HCEC 1CT (cell line): ENCODE results near the gene PTPRO.

Source experiments
- DNase-seq: peaks from one replicate; pipeline ENCODE4 v3.0.0-alpha.2; 2017

PTPRO gene

DNA sequence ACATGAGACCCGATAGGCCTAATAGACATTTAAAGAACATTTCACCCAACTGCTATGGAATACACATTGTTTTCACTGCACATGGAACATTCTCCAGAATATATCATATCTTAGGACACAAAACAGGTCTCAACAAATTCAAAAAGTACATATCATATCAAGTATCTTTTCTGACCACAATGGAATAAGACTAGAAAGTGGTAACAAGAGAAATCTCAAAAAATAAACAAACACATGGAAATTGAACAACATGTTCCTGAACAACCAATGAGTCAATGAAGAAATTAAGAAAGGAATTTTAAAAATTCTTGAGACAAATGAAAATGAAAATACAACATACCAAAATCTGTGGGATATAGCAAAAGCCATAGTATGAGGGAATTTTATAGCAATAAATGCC is 208.1 kb downstream of the PTPRO start:
- DNase-seq = peak; percentile 33

DNA sequence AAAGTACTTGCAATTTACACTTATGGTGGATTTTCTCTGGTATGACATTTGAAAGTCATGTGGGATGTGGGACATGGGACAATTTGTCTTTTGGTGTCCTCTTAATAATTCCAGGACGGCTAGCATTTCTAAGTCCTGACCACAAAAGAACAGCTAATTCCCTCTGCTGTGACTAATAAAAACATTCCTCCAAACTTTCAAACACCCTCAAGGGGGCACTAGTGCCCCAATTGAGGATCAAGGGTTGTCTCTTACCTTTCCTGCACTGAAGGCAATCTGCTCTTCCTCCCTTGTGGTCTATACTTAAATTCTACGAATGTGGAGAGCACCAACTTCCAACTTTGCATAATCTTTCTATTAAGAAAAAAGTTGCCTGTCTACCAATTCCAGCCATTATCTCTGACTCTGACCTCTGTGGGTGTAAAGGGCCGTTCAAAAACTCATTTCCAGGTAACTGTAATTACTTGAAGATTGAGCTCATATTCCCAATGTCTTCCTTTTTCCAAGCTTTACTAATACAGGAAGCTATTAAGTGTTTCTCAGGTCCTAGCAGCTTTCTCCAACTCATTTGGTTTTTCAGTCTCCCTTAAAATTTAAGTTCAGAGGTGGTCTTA is 210.2 kb downstream of the PTPRO start:
- DNase-seq = peak; percentile 83

GRCh38 chr12:15534322-15534721 is 212.0 kb downstream of the PTPRO start:
- no peak for DNase-seq

DNA sequence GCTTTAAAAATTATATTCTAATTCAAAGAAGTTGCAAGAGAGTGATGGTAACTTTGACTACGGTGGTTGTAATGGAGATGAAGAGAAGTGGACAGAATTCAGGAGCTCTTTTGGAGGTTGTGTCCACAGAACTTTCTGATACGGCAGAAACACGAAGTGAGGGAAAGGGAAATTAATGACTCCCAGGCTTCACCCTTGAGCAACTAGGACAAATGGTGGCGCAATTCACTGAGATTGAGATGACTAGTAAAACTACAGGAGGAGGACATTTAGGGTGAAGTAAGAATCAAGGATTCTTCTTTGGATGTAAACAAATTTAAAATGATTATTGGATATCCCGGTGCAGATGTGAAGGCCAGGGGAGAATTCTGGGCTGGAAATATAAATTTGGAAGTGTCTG is 212.6 kb downstream of the PTPRO start:
- DNase-seq = no peak

DNA sequence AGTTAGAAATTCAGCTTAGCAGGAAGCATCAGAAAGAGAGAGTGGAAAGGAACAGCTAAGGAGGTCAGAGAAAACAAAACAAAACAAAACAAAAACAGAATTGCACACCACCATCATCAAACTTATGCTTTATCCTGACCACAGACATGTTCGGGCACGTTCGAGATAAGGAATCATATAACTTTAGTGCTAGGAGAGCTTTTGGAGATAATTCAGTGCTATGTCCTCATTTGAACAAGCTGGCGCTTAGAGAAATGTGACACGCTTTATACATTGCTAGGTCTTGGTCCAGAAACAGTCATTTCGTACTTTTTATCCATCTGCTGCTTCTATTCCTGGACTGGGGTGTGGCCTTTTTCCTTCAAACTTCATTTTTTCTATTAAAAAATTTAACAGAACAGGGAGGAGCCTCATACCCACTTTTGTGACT is 213.1 kb downstream of the PTPRO start:
- no peak for DNase-seq

DNA sequence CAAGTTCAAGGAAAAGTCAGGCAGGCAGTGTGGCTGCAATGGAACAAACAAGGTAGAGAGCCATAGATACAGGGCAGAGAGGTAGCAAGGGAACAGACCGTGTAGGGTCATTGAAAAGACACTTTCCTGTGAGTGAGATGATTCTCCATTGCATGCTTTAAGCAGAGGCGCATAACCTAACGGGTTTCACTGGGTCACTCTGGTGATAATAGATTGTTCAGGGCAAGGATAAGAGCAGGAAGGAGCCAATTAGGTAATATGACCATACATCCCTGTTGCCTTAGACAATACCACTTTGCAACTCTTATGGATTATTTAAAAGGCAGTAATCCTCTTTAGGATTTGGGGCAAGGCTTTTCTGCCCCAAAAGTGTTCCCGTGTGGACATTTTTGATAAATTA is 214.1 kb downstream of the PTPRO start:
- DNase-seq = no peak

DNA sequence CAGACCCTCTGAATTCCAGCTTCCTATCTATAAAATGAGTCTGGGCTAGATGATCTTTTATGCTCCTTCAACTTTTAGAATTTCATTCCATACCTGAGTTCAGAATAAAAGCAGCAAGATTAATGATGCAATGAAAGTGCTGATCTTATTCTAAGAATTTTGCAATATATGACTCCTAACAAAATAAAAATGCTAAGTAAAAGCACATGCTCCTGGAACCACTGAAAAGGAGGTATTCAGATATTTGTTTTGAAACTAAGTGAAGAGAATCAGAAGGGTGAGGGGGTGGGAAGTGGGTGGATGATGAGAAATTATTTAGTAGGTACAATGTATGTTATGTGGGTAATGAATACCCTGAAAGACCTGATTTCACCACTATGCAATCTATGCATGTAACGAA is 216.6 kb downstream of the PTPRO start:
- DNase-seq = peak; percentile 34

DNA sequence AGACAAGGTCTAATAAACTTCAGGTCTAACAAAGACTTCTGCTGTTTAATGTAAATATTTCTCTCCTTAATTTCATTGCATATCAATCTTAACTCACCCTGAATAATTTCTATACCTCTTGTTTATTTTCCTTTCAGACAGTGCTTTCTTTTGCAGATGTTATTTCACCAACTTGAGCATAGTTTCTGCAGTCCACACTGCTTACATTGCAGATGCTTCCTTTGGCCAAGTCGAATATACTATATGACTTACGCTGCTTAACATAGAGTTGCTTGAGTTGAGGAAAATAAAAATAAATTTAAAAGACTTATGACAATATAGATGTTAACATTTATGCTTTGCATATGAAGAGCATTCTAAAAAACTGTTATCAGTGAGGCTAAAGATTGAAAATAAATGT is 217.7 kb downstream of the PTPRO start:
- no peak for DNase-seq

DNA sequence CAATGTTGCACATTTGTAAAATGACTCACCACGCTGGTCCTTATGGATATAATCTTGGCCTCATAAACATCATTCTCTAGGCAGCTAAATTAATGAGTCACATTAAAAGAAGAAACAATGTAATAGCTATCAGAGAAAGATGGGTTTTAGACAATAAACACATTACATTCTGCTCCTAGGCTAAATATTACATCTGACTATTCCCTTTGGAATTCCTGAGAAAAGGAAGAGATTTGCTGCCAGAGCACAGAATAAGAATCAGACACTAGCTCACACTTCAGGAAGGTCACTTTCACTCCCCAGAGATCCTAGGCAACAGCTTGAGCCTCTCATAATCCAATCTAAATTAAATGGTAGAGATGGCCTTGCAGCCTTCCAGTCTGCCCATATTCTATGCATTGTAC is 218.2 kb downstream of the PTPRO start:
- peak; percentile 89 for DNase-seq

DNA sequence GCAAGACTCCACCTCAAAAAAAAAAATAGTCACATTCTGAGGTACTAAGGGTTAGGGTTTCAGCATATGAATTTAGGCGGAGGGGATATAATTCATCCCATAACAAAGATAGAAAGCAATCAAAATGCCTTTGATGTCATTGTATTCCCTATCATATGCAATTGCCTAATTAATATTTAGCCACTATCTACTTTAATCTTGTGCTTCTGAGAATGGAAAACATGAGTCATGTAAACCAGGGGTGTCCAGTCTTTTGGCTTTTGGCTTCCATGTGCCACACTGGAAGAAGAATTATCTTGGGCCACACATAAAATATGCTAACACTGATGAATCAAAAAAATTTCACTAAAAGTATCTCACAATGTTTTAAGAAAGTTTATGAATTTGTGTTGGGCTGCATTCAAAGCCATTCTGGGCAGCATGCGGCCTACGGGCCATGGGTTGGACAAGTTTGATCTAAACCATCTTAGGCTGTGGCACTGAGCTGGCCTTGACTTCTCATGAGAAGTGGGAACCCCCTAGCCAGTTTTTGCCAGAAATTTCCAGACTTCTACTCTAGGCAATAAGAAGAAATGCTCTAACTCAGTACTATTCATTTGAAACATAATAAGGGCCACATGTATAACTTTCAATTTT is 219.8 kb downstream of the PTPRO start:
- no peak for DNase-seq

GRCh38 chr12:15543347-15543746 is 221.0 kb downstream of the PTPRO start:
- no peak for DNase-seq

DNA sequence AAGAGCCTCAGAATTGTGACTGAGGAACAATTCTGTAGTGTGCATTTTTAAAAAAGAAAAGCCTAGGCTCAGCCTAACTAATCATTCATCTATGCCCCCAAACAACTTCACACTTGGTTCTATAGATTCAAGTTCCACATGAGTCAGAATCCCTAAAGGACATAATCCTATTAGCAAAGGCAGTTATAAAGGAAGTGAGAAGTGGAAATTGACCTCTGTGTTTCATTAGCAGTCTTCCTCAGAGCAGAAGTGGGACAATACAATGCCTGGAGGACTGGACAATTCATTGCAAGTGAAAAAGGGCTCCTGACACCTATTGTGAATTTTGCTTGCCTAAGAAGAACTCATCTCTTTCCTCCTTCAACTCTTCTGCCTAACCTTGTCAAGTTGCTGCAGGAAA is 222.3 kb downstream of the PTPRO start:
- no peak for DNase-seq

DNA sequence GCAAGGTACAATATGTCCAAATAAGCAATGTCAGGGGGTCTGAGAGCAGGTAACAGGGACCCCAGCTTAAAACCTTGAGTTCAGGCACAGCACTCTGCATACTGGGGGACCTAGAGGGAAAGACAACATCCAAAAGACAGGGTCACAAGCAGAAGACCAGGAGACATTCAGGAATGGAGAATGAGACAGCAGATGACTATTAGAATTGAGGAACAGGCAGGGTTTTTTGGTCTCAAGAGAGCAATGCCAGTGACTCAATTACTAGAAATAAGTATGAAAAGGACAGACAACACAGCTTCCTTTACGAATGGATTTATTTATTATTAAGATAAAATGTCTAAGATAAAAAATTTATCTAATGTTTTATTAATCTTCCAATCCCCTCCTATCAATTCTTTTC is 223.0 kb downstream of the PTPRO start:
- no peak for DNase-seq

GRCh38 chr12:15546102-15546701 is 223.9 kb downstream of the PTPRO start:
- DNase-seq = no peak

DNA sequence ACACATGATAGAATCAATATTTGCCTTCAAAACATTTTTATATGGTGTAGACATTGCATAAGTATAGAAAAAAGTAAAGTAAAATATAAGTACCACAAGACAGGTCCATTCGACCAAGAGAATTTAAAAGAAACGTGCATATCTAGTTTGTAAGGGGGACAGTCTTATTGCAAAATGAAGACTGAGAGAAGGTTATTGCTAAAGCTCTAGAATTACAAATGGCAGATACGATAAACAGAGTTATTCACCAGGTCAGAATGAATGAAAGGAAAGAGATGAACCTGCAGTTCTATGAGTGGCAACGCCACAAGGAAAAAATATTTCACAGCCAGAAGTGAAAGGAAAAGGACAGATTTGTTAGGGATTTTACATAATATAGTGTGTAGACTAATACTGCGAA is 224.8 kb downstream of the PTPRO start:
- DNase-seq = no peak

GRCh38 chr12:15547691-15548090 is 225.4 kb downstream of the PTPRO start:
- DNase-seq = no peak

GRCh38 chr12:15550793-15551192 is 228.5 kb downstream of the PTPRO start:
- no peak for DNase-seq

DNA sequence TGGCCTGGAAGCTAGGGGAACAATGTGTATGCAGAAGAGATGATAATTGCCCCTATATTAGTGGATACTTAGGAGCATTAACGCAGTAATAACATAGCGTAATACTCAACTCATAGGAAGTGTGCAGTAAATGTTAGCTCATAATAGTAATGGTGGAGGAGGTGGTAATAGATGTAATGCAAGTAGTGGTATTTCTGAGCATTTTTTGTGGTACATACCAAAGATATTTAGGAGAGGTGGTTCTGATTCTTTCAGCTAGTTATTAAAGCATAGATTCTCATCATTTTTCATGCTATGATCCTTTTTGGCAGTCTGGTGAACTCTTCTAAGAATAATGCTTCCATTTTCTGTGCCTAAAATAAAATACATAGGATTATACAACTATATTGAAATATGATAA is 233.1 kb downstream of the PTPRO start:
- no peak for DNase-seq

- peak; percentile 35 for DNase-seq
These were observed 234.2 kb downstream of the PTPRO start for GRCh38 chr12:15556411-15557102.

DNA sequence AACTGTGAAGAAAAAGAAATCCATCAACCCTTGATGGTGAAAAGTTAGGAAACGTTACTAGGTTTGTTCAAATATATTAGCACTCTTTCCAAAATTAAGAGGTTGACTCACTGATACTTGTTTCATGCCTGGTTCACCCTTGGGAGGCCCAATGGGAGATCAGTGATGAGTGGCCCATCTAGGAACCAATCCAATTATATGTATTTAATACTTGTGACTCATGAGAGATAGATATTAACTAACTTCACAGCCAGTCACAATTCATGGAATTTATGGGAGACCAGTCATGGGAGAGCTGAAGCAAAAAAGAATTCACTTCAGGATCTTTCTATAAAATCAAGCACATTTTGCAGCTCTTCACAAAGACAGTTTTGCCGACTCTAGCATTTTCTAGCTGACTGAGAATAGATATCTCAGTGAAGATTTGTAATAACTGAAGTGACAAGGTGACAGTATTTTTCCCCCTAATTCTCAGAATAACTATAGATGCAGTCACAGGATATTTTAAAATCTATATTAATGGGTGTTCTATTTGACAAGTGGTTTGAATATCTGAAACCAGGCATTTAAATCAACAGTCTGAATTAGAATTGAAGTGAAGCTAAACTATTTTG is 236.7 kb downstream of the PTPRO start:
- peak; percentile 90 for DNase-seq

DNA sequence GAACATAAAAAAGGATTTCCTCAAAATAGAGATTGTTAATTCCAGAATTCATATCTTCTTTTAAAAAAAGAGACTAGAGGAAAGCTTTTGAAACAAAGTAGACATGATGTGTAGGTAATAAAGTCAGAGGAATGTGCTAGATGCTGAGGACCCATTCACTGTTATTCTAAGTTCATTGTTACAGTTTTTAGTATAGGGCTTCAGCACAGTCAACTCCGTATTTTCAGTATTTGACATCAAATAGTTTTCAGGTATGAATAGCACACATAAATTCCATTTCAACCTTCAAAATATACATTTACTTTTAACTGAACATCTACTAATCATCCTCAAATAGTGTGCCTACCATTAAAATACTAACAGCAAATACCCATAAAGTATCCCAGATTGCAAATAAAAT is 239.1 kb downstream of the PTPRO start:
- no peak for DNase-seq

GRCh38 chr12:15562263-15562662 is 240.0 kb downstream of the PTPRO start:
- no peak for DNase-seq

- peak; percentile 82 for DNase-seq
These were observed 241.4 kb downstream of the PTPRO start for GRCh38 chr12:15563663-15564062.

DNA sequence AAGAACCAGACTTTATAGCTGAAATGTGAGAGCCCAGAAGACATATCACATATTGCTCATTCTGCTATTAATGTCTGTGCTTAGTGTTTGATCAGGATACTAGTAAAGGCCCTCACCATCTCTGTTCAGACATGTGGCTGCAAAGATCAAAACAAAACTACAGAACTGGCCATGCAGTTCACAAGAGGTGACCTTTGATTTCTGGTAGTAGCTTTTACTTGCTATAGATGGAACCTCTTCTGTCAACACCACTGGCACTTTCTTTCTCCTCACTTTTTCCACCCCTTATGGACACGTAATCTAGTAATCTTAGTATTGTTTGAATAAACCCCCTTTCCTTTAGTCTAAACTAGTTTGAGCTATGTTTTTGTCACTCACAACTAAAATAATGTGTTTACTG is 252.0 kb downstream of the PTPRO start:
- DNase-seq = no peak
